DMS53 (cell line): Measurements from ENCODE around the gene CABP7.

ENCODE experiments used
- DNase-seq: peaks from one replicate; lab custom pipeline; 2025; lab: John Stamatoyannopoulos, UW

The CABP7 gene

GRCh38 chr22:29702000-29702930 is 17.5 kb upstream of the CABP7 start:
- DNase-seq, result peak; percentile 68

GRCh38 chr22:29702931-29703501 is 16.8 kb upstream of the CABP7 start:
- DNase-seq, result no peak

- DNase-seq, result no peak
Observed at GRCh38 chr22:29703569-29704195, 16.1 kb upstream of the CABP7 start.

GRCh38 chr22:29704528-29705285 is 15.1 kb upstream of the CABP7 start:
- peak; percentile 58 for DNase-seq

GRCh38 chr22:29705651-29706050 is 14.2 kb upstream of the CABP7 start:
- no peak for DNase-seq

GRCh38 chr22:29706486-29706885 is 13.3 kb upstream of the CABP7 start:
- DNase-seq, result no peak

- no peak for DNase-seq
Observed at GRCh38 chr22:29707010-29707409, 12.8 kb upstream of the CABP7 start.

GRCh38 chr22:29707471-29707870 is 12.3 kb upstream of the CABP7 start:
- DNase-seq, result no peak

GRCh38 chr22:29710193-29710592 is 9.6 kb upstream of the CABP7 start:
- DNase-seq, result no peak

- peak; percentile 51 for DNase-seq
Observed at GRCh38 chr22:29710922-29711593, 8.7 kb upstream of the CABP7 start.

- DNase-seq, result peak; percentile 2
Observed at GRCh38 chr22:29712119-29712518, 7.7 kb upstream of the CABP7 start.

- no peak for DNase-seq
Observed at GRCh38 chr22:29713156-29713727, 6.6 kb upstream of the CABP7 start.

GRCh38 chr22:29715240-29715639 is 4.6 kb upstream of the CABP7 start:
- peak; percentile 28 for DNase-seq

GRCh38 chr22:29715705-29716104 is 4.1 kb upstream of the CABP7 start:
- DNase-seq, result no peak

- DNase-seq, result peak; percentile 24
Observed at GRCh38 chr22:29716814-29717545, 2.8 kb upstream of the CABP7 start.

- DNase-seq, result peak; percentile 21
Observed at GRCh38 chr22:29717789-29718188, 2.0 kb upstream of the CABP7 start.

- DNase-seq, result peak; percentile 33
Observed at GRCh38 chr22:29718949-29719898, 579 bp upstream of the CABP7 start.

GRCh38 chr22:29720811-29721323 is 1.1 kb downstream of the CABP7 start:
- DNase-seq, result no peak

- no peak for DNase-seq
Observed at GRCh38 chr22:29722151-29722550, 2.3 kb downstream of the CABP7 start.
